ENCODE data around the gene ABCE1.

ABCE1 gene

GRCh38 chr4:145177906-145178538, 79.9 kb downstream of the ABCE1 start:
- no peak for DNase-seq

- DNase-seq: no peak
These were observed 80.7 kb downstream of the ABCE1 start for GRCh38 chr4:145178740-145179280.

All from NCI-H1436 (cell line).